ENCODE measurements around the gene DDX27.
"Not testable (repeated sequence)": the region's sequence is repeated elsewhere in the genome, so short reads cannot be mapped to it uniquely, and the experiment has no call there.

Gene DDX27, protein sequence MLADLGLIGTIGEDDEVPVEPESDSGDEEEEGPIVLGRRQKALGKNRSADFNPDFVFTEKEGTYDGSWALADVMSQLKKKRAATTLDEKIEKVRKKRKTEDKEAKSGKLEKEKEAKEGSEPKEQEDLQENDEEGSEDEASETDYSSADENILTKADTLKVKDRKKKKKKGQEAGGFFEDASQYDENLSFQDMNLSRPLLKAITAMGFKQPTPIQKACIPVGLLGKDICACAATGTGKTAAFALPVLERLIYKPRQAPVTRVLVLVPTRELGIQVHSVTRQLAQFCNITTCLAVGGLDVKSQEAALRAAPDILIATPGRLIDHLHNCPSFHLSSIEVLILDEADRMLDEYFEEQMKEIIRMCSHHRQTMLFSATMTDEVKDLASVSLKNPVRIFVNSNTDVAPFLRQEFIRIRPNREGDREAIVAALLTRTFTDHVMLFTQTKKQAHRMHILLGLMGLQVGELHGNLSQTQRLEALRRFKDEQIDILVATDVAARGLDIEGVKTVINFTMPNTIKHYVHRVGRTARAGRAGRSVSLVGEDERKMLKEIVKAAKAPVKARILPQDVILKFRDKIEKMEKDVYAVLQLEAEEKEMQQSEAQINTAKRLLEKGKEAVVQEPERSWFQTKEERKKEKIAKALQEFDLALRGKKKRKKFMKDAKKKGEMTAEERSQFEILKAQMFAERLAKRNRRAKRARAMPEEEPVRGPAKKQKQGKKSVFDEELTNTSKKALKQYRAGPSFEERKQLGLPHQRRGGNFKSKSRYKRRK

DNA sequence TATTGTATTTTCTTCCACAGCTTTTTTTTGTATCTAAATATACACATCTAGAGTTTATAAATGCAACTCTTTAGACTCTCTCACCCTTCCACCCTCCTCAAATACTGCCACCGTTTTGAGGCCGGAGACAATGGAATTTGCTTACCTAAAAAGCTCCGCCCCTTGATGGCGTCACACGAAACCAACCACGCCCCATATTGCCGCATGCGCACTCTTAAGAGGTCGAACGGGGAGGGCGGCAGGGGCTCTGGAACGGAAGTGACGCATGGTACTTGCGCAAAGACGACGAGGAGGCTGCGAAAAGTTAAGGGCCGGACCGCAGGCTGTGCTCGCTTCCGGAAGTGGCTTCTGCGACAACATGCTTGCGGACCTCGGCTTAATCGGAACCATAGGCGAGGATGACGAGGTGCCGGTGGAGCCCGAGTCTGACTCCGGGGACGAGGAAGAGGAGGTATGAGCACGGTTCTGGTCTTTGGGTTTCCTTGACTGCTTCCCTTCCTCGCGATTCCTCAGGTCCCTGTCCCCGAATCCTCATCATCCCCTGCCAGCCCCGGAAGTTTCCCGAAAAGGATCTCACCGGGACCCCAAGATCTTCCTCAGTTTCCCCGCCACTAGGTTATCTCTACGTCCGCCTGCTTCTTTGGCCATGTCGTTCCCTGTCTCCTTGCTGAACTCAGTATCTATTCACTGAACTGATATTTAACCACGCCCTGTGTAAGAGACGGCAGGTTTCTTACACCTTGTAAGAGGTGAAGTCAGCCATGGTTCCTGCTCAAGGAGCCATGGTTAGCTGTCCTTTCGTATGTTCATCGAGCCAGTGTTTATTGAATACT, at the start of gene DDX27:
Gene DDX27, plus strand, starts transcription at position 326 of the 833 bp plus-strand sequence. Its CDS starts 33 bp downstream, at position 359.
- peak; percentile 96 for FAIRE-seq
- peak; percentile 97 for DNase-seq (ENCODE audit: low spot score)

DNA sequence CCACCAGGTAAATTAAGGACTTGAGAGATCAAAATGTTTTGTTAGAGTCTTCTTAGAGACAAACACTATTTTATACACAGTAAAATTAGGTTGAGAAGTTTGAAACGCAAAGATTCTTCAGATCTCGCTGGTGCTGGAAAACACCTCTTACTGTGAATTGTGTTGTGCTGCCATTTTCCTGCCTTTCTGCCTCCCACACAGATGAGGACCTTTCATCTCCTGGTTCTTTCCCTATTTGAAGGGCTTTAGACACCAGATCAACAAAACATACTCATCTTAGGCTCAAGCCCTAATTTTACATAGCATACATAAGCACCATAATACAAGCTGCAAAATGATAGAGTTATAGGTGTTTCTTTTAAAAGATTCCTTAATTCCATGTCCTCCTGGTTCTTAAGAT, 49.7 kb upstream of the DDX27 start:
- DNase-seq (ENCODE audit: low spot score) (no peak), FAIRE-seq (no peak)

DNA sequence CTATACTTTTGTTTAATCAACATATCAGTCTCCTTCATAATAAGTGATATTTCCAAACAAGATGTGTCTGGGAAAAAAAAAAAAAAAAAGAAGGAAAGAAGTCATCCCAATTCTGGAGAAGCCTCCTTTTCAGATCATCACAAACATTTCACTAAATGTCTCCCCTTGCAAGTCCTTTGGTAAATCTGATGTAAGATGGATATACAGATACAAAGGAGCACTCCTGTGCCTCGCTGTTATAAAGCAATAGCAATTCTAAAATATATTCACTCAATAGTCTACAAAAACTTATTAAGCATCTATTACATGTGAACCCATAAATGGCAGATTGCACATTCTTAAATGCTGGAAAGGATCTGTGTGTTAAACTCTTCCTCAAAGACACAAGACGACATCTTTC, 48.5 kb upstream of the DDX27 start:
- FAIRE-seq (no peak), DNase-seq (ENCODE audit: low spot score) (no peak)

DNA sequence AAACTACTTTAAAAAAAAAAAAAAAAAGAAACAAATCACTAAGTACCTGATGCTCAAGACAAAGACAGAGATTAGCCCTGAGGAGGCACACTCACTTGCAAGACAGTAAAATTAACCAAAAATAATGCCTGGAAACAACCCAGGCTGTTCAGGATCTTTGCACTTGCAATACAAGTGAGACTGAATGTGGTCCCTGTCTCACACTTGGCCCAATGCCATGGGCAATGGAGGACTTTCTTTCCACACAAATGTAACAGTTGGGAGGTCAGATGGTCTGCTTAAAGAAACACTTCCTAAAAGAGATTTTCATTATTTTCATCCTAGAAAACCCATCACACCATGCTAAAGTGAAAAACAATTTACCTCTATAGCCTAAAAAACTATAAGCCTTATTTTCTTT, 47.3 kb upstream of the DDX27 start:
- FAIRE-seq (no peak), DNase-seq (ENCODE audit: low spot score) (no peak)

DNA sequence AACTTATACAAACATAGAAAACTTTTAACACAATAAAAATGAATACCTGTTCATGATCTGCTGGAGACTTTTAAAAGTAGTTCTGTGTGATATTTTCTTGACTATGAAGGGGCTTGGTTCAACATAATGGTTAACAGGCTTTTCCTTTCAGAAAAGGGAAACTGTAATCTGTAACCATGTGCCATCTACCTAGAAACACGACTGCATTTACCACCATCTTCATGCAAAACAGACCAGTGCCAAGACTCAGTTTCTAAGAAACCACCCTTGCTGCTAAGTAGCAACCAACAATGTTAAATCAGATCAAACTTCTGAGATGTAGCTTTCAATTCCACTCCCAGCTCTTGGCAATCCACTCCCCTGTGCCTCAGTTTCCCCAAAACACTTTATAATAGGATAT, 46.8 kb upstream of the DDX27 start:
- DNase-seq (ENCODE audit: low spot score): no peak
- FAIRE-seq: no peak

DNA sequence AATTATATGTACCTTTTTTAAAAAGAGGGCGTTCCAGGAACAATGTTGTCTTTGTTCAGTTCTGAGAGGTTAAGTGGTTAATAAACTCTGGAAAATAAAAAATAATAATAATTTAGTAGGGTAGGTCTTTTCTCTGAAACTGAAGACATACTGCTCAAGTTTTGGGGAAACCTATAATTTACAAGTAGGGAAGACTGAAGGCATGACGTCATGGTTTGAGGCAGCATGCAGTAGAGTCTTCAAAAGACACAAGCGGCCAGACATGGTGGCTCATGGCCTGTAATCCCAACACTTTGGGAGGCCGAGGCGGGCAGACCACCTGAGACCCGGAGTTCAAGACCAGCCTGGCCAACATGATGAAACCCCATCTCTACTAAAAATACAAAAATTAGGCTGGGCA, 45.0 kb upstream of the DDX27 start:
- no peak for DNase-seq (ENCODE audit: low spot score)

DNA sequence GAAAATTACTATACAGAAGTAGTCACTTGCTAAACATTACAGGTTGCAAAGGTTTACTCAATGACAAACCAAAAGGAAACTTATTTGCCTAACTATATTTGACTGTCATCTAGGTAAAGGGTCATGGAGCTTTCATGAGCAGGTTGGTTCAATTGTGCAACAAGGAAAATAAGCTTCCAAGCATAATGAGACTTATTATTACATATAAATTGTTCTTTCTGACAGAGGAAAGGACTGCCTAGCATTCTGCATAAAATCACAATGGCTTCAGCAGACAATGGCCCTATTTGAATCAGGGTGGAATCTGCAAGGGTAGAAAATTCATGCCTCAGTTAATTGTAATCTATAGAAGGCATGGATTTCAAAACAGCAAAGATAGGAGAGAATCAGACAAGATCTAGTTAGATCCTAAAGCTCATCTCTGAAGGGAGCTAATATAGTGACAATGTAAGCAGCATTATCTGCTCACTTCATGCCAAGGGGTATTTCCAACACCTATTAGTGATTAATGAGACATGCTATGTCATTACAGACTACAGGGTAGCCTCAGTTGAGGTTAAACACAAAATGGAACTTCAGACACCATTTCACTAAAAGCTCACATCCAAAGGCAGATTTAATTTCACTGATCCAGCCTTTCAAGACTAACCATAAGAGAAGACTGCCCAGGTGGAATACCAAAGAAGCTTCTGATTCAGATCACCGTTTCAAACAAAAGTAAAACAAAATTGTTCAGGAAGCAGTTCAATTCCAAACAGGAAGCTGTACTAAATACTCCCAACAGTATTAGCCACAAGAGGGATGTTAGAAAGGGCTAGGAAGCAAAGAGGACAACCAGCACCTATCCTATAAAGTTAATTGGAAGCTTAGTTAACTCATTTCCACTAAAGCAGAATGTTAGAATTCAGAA, 39.6 kb upstream of the DDX27 start:
- no peak for FAIRE-seq

More for the DNA sequence above, 45.0 kb upstream of the DDX27 start:
- FAIRE-seq: no peak

DNA sequence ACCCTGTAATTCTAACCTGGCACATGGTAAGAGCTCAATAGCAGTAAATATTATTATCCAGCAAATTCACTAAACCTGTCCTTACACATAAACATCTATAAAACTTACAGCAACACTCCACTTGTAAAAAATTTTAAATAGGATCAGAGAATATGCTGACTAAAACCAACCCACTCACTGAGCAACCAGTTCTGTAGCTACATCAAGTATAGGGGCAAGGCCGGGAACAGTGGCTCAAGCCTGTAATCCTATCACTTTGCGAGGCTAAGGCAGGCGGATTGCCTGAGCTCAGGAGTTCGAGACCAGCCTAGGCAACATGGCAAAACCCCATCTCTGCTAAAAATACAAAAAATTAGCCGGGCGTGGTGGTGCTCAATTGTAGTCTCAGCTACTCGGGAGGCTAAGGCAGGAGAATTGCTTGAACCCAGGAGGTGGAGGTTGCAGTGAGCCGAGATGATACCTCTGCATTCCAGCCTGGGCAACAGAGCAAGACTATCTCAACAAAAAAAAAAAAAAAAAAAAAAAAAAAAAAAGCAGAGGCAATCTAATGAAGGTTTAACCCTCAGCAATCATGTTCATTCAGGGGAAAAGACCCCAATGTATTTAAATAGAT, 37.8 kb upstream of the DDX27 start:
- FAIRE-seq (no peak), DNase-seq (ENCODE audit: low spot score) (no peak)

More for the DNA sequence above, 39.6 kb upstream of the DDX27 start:
- DNase-seq (ENCODE audit: low spot score): no peak

DNA sequence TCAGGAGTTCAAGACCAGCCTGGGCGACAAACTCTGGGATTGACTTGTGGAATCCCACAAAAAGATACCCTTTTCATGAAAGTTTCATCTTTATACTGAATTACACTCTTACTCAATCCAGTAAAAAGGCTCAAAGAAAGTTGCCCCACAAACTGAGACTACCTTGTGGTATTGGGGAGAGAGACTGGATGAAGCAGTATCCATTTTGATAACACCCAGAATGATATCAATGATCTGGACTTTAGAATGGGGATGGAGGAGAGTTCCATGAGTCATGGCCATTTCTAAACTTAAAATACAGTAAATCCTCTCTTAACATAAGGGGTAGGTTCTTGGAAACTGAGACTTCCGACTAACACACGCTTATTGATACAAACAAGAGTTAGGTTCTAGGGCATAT, 35.8 kb upstream of the DDX27 start:
- DNase-seq (ENCODE audit: low spot score) (no peak), FAIRE-seq (no peak)

DNA sequence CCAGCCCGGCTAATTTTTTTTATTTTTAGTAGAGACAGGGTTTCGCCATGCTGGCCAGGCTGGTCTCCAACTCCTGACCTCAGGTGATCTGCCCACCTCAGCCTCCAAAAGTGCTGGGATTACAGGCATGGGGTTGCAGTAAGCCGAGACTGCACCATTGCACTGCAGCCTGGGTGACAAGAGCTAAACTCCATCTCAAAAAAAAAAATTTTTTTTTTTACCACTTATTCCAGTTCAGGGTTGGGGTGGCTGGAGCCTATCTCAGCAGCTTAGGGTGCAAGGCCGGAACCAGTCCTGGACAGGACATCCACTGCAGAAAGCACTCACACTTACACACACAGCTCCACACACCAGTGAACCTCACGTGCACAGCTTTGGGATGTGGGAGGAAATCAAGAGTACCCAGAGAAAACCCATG, 35.1 kb upstream of the DDX27 start:
- not testable (repeated sequence) for FAIRE-seq; DNase-seq (ENCODE audit: low spot score)

DNA sequence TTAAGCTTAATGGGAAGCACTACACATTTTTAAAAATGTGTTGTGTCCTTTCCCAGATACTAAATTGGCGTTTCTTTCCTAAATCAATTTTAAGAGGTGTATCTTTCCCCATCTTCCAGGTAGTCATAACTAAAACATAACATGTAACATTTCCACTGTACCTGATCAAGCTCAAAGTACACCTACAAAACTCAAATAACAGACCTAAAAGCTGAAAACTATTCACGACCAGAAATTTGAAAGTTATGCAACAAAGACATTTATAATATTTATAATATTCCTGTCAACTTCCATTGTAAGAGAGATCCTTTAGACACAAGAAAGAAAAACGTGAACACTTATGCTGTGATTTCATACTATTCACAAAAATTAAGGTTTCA, 34.5 kb upstream of the DDX27 start:
- DNase-seq (ENCODE audit: low spot score) (no peak), FAIRE-seq (no peak)

DNA sequence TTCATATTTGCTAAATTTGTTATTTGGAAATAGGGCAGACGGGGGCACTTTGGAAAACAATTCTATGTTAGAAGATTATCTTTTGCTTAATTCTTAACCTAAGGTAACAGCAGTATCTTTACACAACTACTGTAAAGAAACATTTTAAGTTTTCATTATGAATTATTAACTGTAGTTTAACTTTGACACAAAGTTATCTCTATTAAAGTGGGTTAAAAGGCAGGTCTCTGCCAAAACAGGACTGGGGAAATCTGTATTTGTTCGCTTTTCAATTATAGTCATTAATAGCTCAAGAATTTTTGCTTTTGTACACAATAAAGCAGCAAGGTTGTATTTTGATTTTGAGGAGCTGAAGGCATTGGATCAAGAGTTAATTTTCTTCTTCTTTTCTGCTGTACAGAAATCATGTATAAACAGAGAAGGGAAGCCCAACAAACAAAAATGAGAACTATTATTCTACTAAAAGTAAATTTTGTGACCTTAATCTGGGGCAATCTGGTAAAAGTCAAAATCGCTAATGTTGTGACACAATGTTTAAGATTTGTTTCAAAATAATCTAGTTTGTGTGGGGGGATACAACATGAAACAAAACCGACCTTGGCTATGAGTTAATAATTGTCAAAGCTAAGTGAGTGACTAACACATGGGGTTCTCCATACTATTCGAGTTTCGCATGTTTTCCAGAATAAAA, 34.0 kb upstream of the DDX27 start:
- peak; percentile 86 for FAIRE-seq

DNA sequence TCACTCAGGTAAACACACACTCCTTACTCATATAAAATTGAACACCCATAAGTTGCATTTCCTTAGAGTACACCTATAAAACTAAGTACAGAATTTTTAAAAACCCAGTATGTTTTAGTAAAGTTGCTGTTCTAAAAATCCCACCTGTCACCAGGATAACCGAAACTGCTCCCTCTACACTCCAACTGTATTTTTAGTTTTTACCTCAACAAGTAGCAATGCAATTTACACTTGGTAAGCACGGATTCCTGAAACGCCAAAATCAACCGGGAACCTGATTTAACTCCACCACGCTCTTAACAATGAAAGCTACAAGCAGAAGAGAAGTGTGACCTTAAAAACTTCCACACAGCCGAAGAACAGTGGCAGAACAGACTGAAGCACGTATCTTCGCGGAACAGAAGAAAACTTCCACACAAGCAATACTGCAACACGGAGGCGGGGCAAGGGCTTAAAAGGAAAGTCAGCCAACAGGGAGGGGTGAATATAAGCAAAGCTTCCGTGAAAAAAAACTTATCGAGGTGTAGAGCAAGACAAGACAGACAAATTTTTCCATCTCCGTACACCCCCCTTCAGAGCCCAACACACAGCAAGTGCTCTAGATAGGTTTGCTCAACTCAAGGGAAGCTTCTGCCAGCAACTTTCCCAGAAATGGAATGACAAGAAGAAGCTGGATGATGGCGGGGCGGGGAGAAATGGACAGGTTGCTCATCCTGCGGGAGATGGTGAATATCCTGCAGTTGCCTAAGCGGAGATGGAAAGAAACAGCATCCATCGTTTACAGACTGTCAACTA, 32.5 kb upstream of the DDX27 start:
- FAIRE-seq: no peak
- DNase-seq (ENCODE audit: low spot score): no peak

More for the DNA sequence above, 34.0 kb upstream of the DDX27 start:
- DNase-seq (ENCODE audit: low spot score): peak; percentile 30

DNA sequence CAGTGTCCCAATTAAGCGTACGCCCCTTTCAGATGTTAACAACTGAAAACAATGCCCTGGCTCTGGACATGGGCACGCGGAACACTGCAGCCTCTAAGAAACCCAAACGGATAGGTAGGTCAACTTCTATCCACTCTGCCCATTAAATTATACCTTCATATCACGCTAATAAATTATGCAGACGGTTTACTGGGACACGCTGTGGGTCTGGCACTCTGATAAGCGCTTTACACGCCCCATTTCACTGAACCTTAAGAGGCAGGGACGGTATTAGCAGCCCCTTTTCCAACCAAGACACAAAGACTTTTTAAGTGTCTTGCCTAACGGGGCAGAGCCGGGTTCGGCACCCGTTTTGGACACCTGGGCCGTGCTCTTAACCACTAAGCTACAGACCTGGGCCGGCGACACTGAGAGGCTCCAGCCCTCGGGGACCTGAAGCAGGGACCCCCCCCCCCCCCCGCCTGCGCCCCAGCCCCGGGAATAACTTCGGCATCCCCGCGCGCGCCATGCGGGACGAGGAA, 31.8 kb upstream of the DDX27 start:
- no peak for DNase-seq (ENCODE audit: low spot score)
- FAIRE-seq: no peak

DNA sequence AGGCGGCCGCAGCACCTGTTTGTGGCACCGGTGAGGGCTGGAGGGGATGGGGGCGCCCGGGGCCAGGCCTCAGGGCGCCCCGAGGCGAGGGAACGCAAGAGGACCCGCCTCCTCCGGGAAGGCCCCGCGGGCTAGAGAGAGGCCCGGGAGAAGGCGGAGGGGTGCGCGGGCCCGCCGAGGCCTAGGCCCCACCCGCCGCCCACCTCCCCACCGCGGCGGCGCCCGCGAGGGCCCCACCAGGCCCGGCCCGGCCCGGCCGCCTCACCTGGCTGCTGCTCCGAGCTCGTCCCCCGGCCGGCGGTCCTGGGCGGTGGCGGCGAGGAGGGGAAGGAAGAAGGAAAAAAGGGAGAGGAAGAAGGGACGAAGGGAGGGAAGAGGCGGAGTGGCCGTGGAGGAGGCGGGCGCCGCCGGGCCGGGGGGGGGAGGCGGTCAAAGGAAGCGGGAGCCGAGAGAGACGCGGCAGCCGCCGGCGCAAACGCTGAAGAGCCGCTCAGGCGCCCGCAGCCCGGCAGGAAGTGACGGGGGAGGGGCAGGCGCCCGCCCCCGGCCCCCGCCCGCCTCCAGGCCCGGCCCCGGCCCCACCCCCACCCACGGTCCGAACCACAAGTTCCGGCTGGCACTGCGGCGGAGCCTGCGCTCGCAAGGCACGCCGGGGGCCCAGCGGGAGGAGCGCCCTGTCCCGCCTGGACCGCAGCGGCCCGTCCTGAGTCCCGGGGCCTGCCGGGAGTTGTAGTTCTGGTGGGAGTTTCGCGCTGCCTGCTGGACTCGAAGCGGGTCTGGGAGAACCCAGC, 31.2 kb upstream of the DDX27 start, which contains the start of gene STAU1:
Gene STAU1, minus strand, starts transcription at position 484 of the 791 bp plus-strand sequence. CDS start 22,133 bp downstream, outside the sequence.
- FAIRE-seq (no peak), DNase-seq (ENCODE audit: low spot score) (peak; percentile 90)

DNA sequence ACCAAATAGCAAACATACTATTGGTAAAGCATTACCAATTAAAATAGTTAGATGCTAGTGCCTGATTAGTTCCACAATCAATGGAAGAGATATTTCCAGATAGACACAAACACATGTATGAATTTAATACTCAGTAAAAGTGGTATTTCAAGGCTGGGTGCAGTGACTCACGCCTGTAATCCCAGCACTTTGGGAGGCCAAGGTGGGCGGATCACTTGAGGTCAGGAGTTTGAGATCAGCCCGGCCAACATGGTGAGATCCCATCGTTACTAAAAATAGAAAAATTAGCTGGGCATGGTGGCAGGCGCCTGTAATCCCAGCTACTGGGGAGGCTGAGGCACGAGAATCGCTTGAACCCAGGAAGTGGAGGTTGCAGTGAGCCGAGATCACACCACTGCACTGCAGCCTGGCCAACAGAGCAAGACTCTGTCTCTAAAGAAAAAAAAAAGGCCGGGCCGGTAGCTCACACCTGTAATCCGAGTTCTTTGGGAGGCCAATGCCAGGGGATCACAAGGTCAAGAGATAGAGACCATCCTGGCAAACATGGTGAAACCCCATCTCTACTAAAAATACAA, 26.2 kb upstream of the DDX27 start:
- not testable (repeated sequence) for DNase-seq (ENCODE audit: low spot score); FAIRE-seq

DNA sequence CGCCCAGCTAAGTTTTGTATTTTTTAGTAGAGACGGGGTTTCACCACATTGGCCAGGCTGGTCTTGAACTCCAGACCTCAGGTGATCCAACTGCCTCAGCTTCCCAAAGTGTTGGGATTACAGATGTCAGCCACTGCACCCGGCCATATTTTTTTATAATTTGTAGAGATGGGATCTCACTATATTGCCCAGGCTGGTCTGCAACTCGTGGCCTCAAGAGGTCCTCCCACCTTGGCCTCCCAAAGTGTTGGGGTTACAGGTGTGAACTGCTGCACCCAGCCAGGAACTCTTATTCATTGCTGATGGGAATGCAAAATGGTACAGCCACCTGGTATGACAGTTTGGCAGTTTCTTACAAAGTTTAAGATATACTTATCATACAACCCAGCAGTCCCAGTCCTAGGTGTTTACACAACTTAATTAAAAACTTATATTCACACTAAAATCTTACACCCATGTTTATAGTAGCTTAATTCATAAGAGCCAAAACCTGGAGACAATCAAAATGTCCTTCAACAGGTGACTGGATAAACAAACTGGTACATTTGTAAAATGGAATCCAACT, 19.4 kb upstream of the DDX27 start:
- DNase-seq (ENCODE audit: low spot score) (no peak), FAIRE-seq (no peak)

Data from RCC 7860 (cell line).